GM12878 (cell line): ENCODE data around the gene RPS28. TPM values are rescaled to one million over a fixed set of nuclear protein-coding genes. Genes with fewer than 3 reads are reported as not detected.
A peak's percentile ranks its signal among the peaks of the same experiment; 100 is the strongest.

Source experiments
- BMI1 ChIP-seq: fragments of 450-650 bp; IDR thresholded peaks from 2 replicates; pipeline ENCODE4 v1.6.1; 2016; ENCODE audit warnings: mild to moderate bottlenecking, moderate library complexity, borderline replicate concordance
- CUX1 ChIP-seq: IDR thresholded peaks from 2 replicates; pipeline ENCODE4 v1.6.1; 2012; ENCODE audit warnings: improper control_type of control experiment, low read depth, low read length; ENCODE audit not compliant: insufficient replicate concordance
- FOS ChIP-seq: IDR thresholded peaks from 3 replicates; pipeline ENCODE4 v1.6.1; 2011; ENCODE audit warnings: borderline replicate concordance; ENCODE audit not compliant: insufficient read length; ENCODE audit errors: extremely low read depth
- IRF5 ChIP-seq: fragments of 450-650 bp; IDR thresholded peaks from 2 replicates; pipeline ENCODE4 v1.6.1; 2017; ENCODE audit warnings: borderline replicate concordance
- KAT2A ChIP-seq: conservative IDR thresholded peaks from 2 replicates; pipeline ENCODE4 v1.6.1; 2011; ENCODE audit warnings: low read depth, low read length; ENCODE audit not compliant: control insufficient read depth
- MAX ChIP-seq: IDR thresholded peaks from 2 replicates; pipeline ENCODE4 v1.6.1; 2012; ENCODE audit warnings: low read depth, low read length, improper control_type of control experiment
- MTA2 ChIP-seq: fragments of 450-650 bp; IDR thresholded peaks from 2 replicates; pipeline ENCODE4 v1.6.1; 2016; ENCODE audit warnings: low read depth, mild to moderate bottlenecking, moderate library complexity
- NFIC ChIP-seq: IDR thresholded peaks from 2 replicates; pipeline ENCODE4 v1.6.1; 2012; ENCODE audit warnings: low read depth, mild to moderate bottlenecking, inconsistent platforms, low read length, moderate library complexity
- NFXL1 ChIP-seq: fragments of 450-650 bp; IDR thresholded peaks from 2 replicates; pipeline ENCODE4 v1.6.1; 2017; ENCODE audit warnings: antibody characterized with exemption, mild to moderate bottlenecking, borderline replicate concordance
- NRF1 ChIP-seq: conservative IDR thresholded peaks from 2 replicates; pipeline ENCODE4 v1.6.1; 2011; ENCODE audit warnings: mild to moderate bottlenecking, low read depth, low read length, improper control_type of control experiment
- POLR2A ChIP-seq: IDR thresholded peaks from 2 replicates; pipeline ENCODE4 v1.6.1; 2011; ENCODE audit warnings: low read depth, mild to moderate bottlenecking, low read length
- POLR2AphosphoS2 ChIP-seq: IDR thresholded peaks from 2 replicates; pipeline ENCODE4 v1.6.1; 2011; ENCODE audit warnings: low read depth, mild to moderate bottlenecking, low read length, improper control_type of control experiment, moderate library complexity
- RAD21 ChIP-seq: IDR thresholded peaks from 2 replicates; pipeline ENCODE4 v1.6.1; 2011; ENCODE audit warnings: mild to moderate bottlenecking, low read depth, low read length, moderate library complexity; ENCODE audit not compliant: insufficient read depth
- SIX5 ChIP-seq: IDR thresholded peaks from 2 replicates; pipeline ENCODE4 v1.6.1; 2011; ENCODE audit warnings: mild to moderate bottlenecking, low read depth, low read length, moderate library complexity; ENCODE audit not compliant: severe bottlenecking
- SMARCA5 ChIP-seq: fragments of 450-650 bp; IDR thresholded peaks from 2 replicates; pipeline ENCODE4 v1.6.1; 2017; ENCODE audit warnings: mild to moderate bottlenecking
- SMC3 ChIP-seq: IDR thresholded peaks from 2 replicates; pipeline ENCODE4 v1.6.1; 2011; ENCODE audit warnings: low read length, improper control_type of control experiment, borderline replicate concordance
- STAT3 ChIP-seq: IDR thresholded peaks from 2 replicates; pipeline ENCODE4 v1.6.1; 2011; ENCODE audit warnings: low read depth, low read length, improper control_type of control experiment
- TAF1 ChIP-seq: IDR thresholded peaks from 2 replicates; pipeline ENCODE4 v1.6.1; 2011; ENCODE audit warnings: mild to moderate bottlenecking, low read depth, low read length, borderline replicate concordance
- ZSCAN29 ChIP-seq: fragments of 450-650 bp; IDR thresholded peaks from 2 replicates; pipeline ENCODE4 v1.6.1; 2017; ENCODE audit warnings: mild to moderate bottlenecking, moderate library complexity
- polyA plus RNA-seq, 11 experiments: library from polyadenylated mRNA; depleted of rRNA in 4 of 11; unstranded in 6 of 11; stranded (reverse) in 5 of 11; fragments of >200 nt; fragmentation: Nextera tagmentation in 4 of 11; fragmentation: Illumina TruSeq in 1 of 11; extraction: Ambion mirVana in 4 of 11; extraction: Trizol in 1 of 11; gene quantifications; 1 replicate in 1 of 11; 2 replicates in 10 of 11; pipeline versions ENCODE4 v1.2.1 to v1.2.3, GENCODE V29; 2011 to 2016; ENCODE audit warnings: inconsistent platforms in 2 of 11, missing spikeins in 2 of 11, low read depth in 1 of 11
- total RNA-seq, 4 experiments: library from RNA; depleted of rRNA in 3 of 4; stranded (reverse); fragments of >200 nt in 3 of 4; fragmentation: Illumina TruSeq in 1 of 4; extraction: Trizol in 1 of 4; gene quantifications; 2 replicates each; pipeline versions ENCODE4 v1.2.1 to v1.2.3, GENCODE V29; 2013 to 2021

RPS28 gene
- total and polyA plus RNA-seq, 10 of the 15 experiments (the other 5 are each of a cell fraction or from before 2014, with no cell fraction given): 422 to 3,905 (median 1,580) TPM

GRCh38 chr19:8321067-8321985 lies at the start of gene RPS28, which contains the start of gene NDUFA7 (continued):
- no peak for TF ChIP-seq CUX1
- TF ChIP-seq MTA2: no peak
- peak; percentile 41; the same call in 1 of the 2 replicates for TF ChIP-seq SMC3
- no peak for TF ChIP-seq NFIC
- peak; percentile 38; the same call in 1 of the 2 replicates for TF ChIP-seq MAX
- no peak for TF ChIP-seq ZSCAN29
- peak; percentile 74; the same call in 1 of the 2 replicates for TF ChIP-seq SMARCA5
- no peak for TF ChIP-seq FOS
- TF ChIP-seq POLR2A: peak; percentile 97
- TF ChIP-seq IRF5: peak; percentile 85
- no peak for TF ChIP-seq BMI1
- peak; percentile 89 for TF ChIP-seq POLR2AphosphoS2
- no peak for TF ChIP-seq NRF1
- peak; percentile 53 for TF ChIP-seq RAD21
- TF ChIP-seq KAT2A: no peak
- TF ChIP-seq SIX5: peak; percentile 61
- no peak for TF ChIP-seq STAT3
- TF ChIP-seq TAF1: peak; percentile 99
- no peak for TF ChIP-seq NFXL1
